Measurements from ENCODE around the gene UBE2L3.
"Not testable (repeated sequence)": the region's sequence is repeated elsewhere in the genome, so short reads cannot be mapped to it uniquely, and the experiment has no call there.

Gene UBE2L3

GRCh38 chr22:21629255-21630149 is 62.0 kb downstream of the UBE2L3 start, which contains the start of gene YDJC:
TSS of gene YDJC (minus strand) at chr22:21630022. CDS start at chr22:21630014, 8 bp downstream.
- DNase-seq, result peak; percentile 90

DNA sequence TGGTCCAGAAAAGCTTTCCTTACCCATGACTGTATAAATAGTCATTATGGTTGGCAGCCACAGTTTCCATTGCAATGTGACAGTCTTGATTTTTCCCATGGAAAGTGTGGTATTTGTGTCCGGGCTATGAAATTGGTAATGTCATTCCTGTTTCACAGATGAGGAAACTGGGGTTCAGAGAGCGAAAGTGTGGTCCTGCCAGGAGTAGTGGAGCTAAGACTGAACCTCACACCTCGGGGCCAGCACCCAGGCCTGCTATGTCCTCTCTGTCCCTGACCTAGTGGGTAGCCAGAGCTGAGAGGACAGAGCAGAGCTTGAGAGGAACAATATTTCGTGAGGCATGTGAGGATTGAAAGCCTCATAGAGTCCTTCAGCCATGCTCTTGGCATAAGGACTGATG is 63.5 kb downstream of the UBE2L3 start:
- DNase-seq, result no peak

GRCh38 chr22:21632237-21632895 is 64.9 kb downstream of the UBE2L3 start, which contains the start of gene CCDC116:
TSS of gene CCDC116 (plus strand) at chr22:21632760. CDS start at chr22:21633182, 422 bp downstream.
- peak; percentile 86 for DNase-seq

GRCh38 chr22:21632931-21633330 is 65.4 kb downstream of the UBE2L3 start:
- DNase-seq, result no peak

DNA sequence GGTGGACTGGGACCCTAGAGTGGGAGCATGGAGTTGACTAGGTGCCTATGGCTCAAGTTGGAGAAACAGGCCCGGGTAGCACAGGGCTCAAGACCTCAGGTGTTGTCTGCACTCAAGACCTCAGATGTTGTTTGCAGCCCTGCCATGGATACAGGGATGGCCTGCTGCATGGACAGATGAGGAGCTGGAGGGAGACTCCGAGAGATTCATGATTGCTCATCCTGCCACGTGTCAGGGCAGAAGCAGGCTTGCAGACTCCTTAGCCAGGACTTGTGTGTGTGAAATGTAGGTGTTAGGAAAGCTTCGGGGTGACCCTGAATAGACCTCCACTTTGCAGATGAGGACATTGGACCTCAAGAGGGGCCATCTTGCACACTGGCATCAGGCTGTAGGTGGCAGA is 66.0 kb downstream of the UBE2L3 start:
- DNase-seq, result no peak

- no peak for DNase-seq
These were observed 66.6 kb downstream of the UBE2L3 start for GRCh38 chr22:21634081-21634480.

DNA sequence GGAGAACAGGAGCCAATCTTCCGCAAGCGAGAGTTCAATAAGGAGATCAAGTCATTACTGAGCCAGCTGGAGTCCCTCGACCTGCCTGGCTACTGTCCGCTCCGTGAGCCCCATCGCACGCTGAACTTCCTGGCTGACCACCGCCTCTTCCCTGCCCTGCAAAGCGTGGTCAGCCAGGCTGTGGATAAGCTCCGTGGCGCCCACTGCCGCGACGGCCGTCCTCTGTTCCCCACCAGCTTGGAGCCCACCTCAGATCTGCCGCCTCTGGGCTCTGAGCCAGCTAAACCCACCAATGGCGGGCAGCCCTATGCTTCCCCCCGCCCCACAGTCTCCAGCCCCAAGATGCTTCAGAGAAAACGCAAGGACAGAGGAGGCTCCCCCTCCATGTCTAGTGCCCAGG is 67.3 kb downstream of the UBE2L3 start:
- DNase-seq, result no peak

- DNase-seq, result no peak
These were observed 68.4 kb downstream of the UBE2L3 start for GRCh38 chr22:21635771-21636510.

- no peak for DNase-seq
These were observed 69.2 kb downstream of the UBE2L3 start for GRCh38 chr22:21636629-21637218.

DNA sequence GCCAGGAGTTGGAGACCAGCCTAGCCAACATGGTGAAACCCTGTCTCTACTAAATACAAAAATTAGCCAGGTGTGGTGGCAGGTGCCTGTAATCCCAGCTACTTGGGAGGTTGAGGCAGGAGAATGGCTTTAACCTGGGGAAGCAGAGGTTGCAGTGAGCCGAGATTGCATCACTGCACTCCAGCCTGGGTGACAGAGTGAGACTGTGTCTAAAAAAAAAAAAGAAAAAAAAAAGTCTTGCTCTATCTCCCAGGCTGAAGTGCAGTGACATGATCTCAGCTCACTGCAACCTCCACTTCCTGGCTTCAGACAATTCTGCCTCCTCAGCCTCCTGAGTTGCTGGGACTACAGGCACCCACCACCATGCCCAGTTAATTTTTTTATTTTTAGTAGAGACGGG is 69.9 kb downstream of the UBE2L3 start:
- not testable (repeated sequence) for DNase-seq

DNA sequence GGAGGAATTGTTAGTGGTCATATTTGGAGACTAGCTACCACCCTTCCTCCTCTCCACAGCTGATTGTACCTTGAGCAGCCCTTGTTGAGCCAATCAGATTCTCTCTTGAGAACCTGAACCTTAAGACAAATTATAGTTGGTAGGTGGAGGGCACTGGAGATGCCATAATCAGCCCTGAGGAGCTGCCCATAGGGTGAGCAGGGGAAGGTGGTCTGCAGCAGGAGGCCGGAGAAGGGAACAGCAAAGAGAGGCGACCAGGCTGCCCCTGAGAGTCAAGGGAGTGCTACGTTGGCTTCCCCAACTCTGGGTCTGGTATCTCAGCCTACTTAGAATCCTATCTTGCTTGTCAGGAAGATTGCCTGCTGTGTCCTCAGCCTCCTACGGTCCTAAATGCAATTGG is 71.8 kb downstream of the UBE2L3 start:
- DNase-seq, result no peak

DNA sequence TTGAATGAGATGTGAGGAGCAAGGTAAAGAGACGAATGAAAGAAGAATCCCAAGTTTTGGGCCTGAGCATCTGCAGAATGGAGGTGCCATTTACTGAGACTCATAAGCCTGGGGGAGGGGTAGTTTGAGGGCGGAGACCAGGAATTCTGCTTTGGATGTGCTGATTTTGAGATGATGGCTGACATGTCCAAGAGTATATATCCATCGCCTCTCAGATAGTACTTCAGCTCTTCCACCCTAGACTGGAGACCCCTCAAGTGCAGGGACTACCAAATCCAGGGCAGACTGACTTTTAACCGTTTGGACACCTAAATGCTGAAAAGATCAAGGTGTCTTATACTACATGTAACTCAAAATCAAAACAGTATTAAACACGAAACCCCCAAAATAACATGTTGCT is 73.3 kb downstream of the UBE2L3 start:
- no peak for DNase-seq

DNA sequence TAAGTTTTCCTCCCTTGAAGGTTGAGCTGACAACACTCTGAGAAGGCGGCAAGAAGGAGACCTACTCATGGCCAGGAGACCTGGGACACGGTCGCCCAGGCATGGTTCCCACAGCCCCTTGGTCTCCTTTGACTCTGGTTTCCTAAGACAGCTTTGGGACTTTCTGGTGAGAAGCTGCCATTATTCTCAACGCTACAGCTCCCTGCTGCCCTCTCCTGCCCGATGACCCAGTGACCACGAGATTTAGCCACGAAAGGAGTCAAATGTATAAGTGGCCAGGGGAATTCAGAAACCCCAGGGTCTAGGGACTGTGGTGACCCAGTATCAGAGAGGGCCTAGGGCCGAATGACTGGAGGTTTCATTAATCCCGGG is 73.9 kb downstream of the UBE2L3 start:
- no peak for DNase-seq

DNA sequence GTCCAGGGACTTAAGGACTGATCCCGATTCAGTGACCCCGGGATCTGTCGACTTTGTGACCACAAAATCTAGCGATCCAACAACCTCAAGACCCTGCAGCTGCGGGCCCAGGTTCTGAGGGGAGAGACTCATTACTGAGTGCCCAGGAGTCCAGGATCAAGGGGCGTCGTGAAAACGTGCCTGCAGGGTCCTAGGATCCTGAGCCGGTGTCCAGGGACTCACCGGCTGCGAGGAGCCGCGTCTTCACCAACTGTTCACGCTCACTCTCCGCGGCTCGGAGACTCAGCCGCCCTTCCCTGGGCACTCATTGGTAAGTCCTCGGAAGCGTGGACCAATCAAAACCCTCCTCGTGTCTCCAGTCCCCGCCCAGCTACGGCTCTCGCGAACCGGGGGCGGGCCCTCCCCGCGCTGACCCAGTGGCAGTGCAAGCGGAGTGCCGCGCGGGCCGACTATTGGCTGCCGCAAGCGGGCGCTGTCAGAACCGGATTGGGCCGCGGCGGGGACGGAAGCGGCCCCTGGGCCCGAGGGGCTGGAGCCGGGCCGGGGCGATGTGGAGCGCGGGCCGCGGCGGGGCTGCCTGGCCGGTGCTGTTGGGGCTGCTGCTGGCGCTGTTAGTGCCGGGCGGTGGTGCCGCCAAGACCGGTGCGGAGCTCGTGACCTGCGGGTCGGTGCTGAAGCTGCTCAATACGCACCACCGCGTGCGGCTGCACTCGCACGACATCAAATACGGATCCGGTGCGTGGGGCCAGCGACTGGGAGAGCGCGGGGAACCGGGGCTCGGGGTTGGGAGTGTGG is 74.5 kb downstream of the UBE2L3 start, which contains the start of gene SDF2L1:
Gene SDF2L1 (plus strand): TSS at position 514 of the 795 bp plus-strand sequence. CDS start 35 bp downstream, at position 549.
- DNase-seq, result peak; percentile 94

DNA sequence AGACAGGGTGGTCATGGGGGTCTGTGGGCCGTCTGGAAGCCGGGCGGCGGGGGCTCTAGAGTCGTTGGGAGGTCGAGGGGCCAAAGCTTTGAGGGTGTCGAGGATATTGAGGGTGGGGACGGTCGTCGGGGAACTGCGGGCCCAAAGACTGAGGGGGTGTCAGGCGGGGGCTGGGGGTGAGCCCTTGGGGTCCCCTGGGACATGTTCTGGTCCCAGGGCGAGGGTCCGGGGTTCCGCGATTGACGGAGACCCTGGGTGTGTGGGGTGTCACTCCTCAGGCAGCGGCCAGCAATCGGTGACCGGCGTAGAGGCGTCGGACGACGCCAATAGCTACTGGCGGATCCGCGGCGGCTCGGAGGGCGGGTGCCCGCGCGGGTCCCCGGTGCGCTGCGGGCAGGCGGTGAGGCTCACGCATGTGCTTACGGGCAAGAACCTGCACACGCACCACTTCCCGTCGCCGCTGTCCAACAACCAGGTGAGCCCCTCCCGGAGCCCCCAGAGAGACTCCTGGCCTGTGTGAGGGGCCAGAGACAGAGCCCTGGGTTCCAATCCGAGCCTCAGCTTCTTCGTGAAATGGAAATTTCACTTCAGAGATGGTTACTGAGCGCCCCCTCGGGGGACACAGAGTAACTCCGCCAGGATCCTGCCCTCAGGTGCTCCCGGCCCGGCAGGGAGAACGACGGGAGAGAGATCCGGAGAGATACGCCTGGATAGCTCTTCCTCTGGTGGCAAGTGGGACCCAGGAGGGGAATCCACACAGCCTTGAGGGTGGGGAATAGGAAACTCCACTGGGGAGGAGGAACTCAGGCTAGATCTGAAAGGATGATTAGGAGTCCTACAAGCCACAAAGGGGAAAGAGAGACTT is 75.3 kb downstream of the UBE2L3 start:
- DNase-seq, result peak; percentile 23

GRCh38 chr22:21643533-21644357 is 76.2 kb downstream of the UBE2L3 start:
- no peak for DNase-seq

DNA sequence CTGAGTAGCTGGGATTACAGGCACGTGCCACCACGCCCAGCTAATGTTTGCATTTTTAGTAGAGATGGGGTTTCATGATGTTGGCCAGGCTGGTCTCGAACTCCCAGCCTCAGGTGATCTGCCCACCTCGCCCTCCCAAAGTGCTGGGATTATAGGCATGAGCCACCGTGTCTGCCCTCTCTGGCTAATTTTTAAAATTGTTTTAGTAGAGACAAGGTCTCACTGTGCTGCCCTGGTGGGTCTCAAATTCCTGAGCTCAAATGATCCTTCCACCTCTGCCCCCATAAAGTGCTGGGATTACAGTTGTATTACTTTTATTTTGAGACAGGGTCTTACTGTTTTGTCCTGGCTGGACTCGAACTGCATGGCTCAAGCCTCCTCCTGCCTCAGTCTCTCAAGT is 78.0 kb downstream of the UBE2L3 start:
- not testable (repeated sequence) for DNase-seq

- DNase-seq, result peak; percentile 57
These were observed 79.4 kb downstream of the UBE2L3 start for GRCh38 chr22:21646608-21647590.

DNA sequence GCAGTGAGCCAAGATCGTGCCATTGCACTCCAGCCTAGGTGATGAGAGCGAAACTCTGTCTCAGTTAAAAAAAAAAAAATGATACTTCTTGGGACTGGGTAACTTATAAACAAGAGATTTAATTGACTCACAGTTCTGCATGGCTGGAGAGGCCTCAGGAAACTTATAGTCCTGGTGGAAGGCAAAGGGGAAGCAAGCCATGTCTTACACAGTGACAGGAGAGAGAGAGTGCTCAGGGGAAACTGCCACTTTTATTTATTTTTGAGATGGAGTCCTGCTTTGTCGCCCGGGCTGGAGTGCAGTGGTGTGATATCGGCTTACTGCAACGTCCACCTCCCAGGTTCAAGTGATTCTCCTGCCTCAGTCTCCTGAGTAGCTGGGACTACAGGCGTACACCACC is 82.8 kb downstream of the UBE2L3 start:
- no peak for DNase-seq

All from NCI-H2029 (cell line).